ENCODE measurements around the gene RHOH. TPM values are rescaled to one million over a fixed set of nuclear protein-coding genes. Genes with fewer than 3 reads are reported as not detected.

RHOH gene
- total RNA-seq, 4 donors from 2014 or later = 0.67 to 2.7 (median 1.4) TPM

- no peaks in the 10 kb centered on the region for H3K9me3 ChIP-seq
- DNase-seq = no peak
- 87 to 88% methylated on average over 1 of the region's 1 CpG for WGBS, 2 donors
- no peak overlapping the region for H3K4me3 ChIP-seq (replicated peaks in 1 of 3)
- H3K4me1 ChIP-seq = no peaks in the 10 kb centered on the region
- TF ChIP-seq POLR2A (IDR thresholded peaks at IDR 0.05) = no peak
- TF ChIP-seq, protein P1, sequence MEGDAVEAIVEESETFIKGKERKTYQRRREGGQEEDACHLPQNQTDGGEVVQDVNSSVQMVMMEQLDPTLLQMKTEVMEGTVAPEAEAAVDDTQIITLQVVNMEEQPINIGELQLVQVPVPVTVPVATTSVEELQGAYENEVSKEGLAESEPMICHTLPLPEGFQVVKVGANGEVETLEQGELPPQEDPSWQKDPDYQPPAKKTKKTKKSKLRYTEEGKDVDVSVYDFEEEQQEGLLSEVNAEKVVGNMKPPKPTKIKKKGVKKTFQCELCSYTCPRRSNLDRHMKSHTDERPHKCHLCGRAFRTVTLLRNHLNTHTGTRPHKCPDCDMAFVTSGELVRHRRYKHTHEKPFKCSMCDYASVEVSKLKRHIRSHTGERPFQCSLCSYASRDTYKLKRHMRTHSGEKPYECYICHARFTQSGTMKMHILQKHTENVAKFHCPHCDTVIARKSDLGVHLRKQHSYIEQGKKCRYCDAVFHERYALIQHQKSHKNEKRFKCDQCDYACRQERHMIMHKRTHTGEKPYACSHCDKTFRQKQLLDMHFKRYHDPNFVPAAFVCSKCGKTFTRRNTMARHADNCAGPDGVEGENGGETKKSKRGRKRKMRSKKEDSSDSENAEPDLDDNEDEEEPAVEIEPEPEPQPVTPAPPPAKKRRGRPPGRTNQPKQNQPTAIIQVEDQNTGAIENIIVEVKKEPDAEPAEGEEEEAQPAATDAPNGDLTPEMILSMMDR (IDR thresholded peaks at IDR 0.05) = no peak
- H3K36me3 ChIP-seq = no peaks in the 10 kb centered on the region
- no peaks in the 10 kb centered on the region for H3K27me3 ChIP-seq
- intact Hi-C loops (cut with DNase I) = no loop called here
- H3K27ac ChIP-seq = no peak overlapping the region
Observed at GRCh38 chr4:40179360-40179759, 17.5 kb upstream of the RHOH start.

- no peaks in the 10 kb centered on the region for H3K4me1 ChIP-seq
- H3K27ac ChIP-seq = no peak overlapping the region
- no peak for TF ChIP-seq POLR2A (IDR thresholded peaks at IDR 0.05)
- TF ChIP-seq, protein P1 (IDR thresholded peaks at IDR 0.05) = no peak
- no peak for DNase-seq
- 59 to 79% methylated on average over 1 of the region's 1 CpG for WGBS, 2 donors
- no peak overlapping the region for H3K4me3 ChIP-seq (replicated peaks in 1 of 3)
- intact Hi-C loops (cut with DNase I) = no loop called here
- H3K27me3 ChIP-seq = no peaks in the 10 kb centered on the region
- no peaks in the 10 kb centered on the region for H3K9me3 ChIP-seq
- H3K36me3 ChIP-seq = no peaks in the 10 kb centered on the region
Observed at GRCh38 chr4:40180356-40180755, 16.5 kb upstream of the RHOH start.

GRCh38 chr4:40182001-40182400 lies 14.8 kb upstream of the RHOH start:
- Histone ChIP-seq H3K36me3 (no peaks in the 10 kb centered on the region), H3K4me1 (peaks cover 5 to 11% of the 10 kb centered on the region in 2 donors), H3K4me3 (replicated peaks in 1 of 3) (no peak overlapping the region), H3K9me3 (no peaks in the 10 kb centered on the region), H3K27me3 (no peaks in the 10 kb centered on the region), H3K27ac (no peak overlapping the region)
- TF ChIP-seq, protein P1 (IDR thresholded peaks at IDR 0.05) = no peak
- TF ChIP-seq POLR2A (IDR thresholded peaks at IDR 0.05) = no peak
- intact Hi-C loops (cut with DNase I) = no loop called here
- 80 to 87% methylated on average over 4 of the region's 4 CpGs for WGBS, 2 donors
- DNase-seq = no peak

DNA sequence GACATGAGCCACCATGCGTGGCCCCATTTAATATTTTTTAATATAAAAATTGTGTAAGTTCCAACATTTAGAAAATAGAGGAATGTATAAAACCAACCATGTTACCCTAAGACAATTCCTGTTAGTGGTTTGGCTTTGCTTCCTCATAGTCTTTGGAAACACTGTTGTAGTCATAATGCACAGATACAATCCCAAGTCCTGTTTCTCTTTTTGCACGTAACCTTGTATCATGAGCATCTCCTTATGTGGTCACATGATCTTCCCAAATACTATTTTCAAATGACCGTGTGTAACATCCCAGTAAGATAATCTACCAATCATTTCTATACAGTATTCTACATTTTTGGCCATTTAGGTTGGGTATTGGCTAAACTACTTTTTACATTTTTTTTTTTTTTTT lies 13.9 kb upstream of the RHOH start:
- intact Hi-C loops (cut with DNase I) = no loop called here
- Histone ChIP-seq H3K36me3 (no peaks in the 10 kb centered on the region), H3K9me3 (no peaks in the 10 kb centered on the region)

DNA sequence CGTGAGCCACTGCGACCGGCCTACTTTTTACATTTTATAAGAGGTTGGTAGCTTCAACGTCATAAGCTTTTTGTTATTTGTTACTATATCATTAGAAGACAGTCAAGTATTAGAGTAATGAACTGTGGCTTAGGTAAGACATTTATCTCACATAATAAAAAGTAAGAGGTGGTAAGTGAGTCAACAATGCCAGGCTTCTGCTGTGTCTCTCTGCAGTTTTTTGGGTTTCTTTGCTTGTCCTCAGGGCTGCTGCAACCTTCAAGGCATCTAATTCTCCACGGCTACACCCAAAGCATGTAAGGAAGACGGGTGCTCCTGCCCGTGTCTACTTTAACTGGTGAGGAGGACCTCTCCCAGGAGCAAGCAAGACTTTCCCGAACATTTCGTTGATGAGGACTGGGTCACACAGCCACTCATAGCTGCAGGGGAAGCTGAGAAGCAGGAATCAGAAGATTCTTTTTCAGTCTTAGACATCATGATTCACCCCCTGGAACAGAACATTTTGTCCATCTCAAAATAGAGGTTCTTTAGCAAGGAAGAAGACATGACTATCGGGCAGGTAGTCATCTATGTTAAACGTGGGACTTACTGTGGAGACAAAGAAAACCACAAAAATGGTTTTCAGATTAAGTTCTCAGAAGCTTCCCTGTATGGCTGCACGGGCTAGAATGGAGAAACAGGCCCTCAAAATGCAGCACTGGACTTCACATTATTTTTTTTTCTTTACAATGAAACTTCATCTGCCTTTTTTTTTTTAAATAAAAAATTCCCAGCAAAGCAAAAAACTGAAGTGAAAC lies 13.0 kb upstream of the RHOH start:
- intact Hi-C loops (cut with DNase I) = no loop called here
- H3K27me3 ChIP-seq = no peaks in the 10 kb centered on the region
- no peak overlapping the region for H3K27ac ChIP-seq
- no peak for DNase-seq
- H3K9me3 ChIP-seq = no peaks in the 10 kb centered on the region
- WGBS, 2 donors = 89 to 92% methylated on average over 12 of the region's 12 CpGs
- no peak overlapping the region for H3K4me3 ChIP-seq (replicated peaks in 1 of 3)
- peaks cover 5 to 11% of the 10 kb centered on the region in 2 donors for H3K4me1 ChIP-seq
- H3K36me3 ChIP-seq = no peaks in the 10 kb centered on the region
- TF ChIP-seq, protein P1 (IDR thresholded peaks at IDR 0.05) = no peak
- no peak for TF ChIP-seq POLR2A (IDR thresholded peaks at IDR 0.05)

More for the DNA sequence above, 13.9 kb upstream of the RHOH start:
- Histone ChIP-seq H3K4me1 (peaks cover 5 to 11% of the 10 kb centered on the region in 2 donors), H3K4me3 (replicated peaks in 1 of 3) (no peak overlapping the region), H3K27me3 (no peaks in the 10 kb centered on the region), H3K27ac (no peak overlapping the region)
- TF ChIP-seq, protein P1 (IDR thresholded peaks at IDR 0.05) = no peak
- no peak for TF ChIP-seq POLR2A (IDR thresholded peaks at IDR 0.05)
- 93 to 98% methylated on average over 3 of the region's 3 CpGs for WGBS, 2 donors
- no peak for DNase-seq
